SK-N-MC (cell line): Measurements from ENCODE around the gene HAT1.

Experiments used
- EZH2 ChIP-seq: fragments of 200-600 bp; sonication (generic); IDR thresholded peaks from one replicate; pipeline ENCODE4 v1.6.1; 2017; ENCODE audit warnings: antibody characterized with exemption
- FOXP2 ChIP-seq: optimal IDR thresholded peaks from 2 replicates; pipeline ENCODE3; 2011; ENCODE audit warnings: mild to moderate bottlenecking, moderate library complexity; ENCODE audit not compliant: insufficient read depth; ENCODE audit errors: extremely low read length, control extremely low read depth
- POLR2AphosphoS5 ChIP-seq: IDR thresholded peaks from 2 replicates; pipeline ENCODE4 v1.6.1; 2012; ENCODE audit warnings: mild to moderate bottlenecking, low read depth, low read length, borderline replicate concordance

GRCh38 chr2:171939743-171940071 is 17.4 kb downstream of the HAT1 start:
- TF ChIP-seq EZH2 (no peak), POLR2AphosphoS5 (no peak), FOXP2 (no peak)
